Aorta (tissue), 5 donors: ENCODE results near the gene EPGN. TPM values are rescaled to one million over a fixed set of nuclear protein-coding genes. Genes with fewer than 3 reads are reported as not detected.
"Not testable (repeated sequence)": the region's sequence is repeated elsewhere in the genome, so short reads cannot be mapped to it uniquely, and the experiment has no call there.

Source experiments
- ATAC-seq: fragments of 200-7000 bp; cut with Tn5 transposase; one replicate; pipeline ENCODE4 v1.9.1; 2022; ENCODE audit warnings: moderate library complexity; ENCODE audit not compliant: low FRiP score
- DNase-seq, 2 donors: peaks; one replicate each; pipeline ENCODE4 v3.0.0-alpha.2; 2020
- H3K27ac ChIP-seq, 2 donors: one replicate each; pipeline ENCODE4 v1.5.1; 2013; ENCODE audit warnings: low read length in 2 of 2, mild to moderate bottlenecking in 2 of 2, moderate library complexity in 2 of 2, control low read depth in 1 of 2, inconsistent platforms in 1 of 2, low read depth in 1 of 2
- H3K27me3 ChIP-seq, 2 donors: one replicate each; pipeline ENCODE4 v1.6.1; 2013; ENCODE audit warnings: control low read depth in 1 of 2, low read length in 1 of 2, mild to moderate bottlenecking in 1 of 2, moderate library complexity in 1 of 2; ENCODE audit not compliant: insufficient read depth in 2 of 2, control insufficient read depth in 1 of 2
- H3K36me3 ChIP-seq, 2 donors: one replicate each; pipeline ENCODE4 v1.6.1; 2013; ENCODE audit warnings: control low read depth in 1 of 2, low read length in 1 of 2, mild to moderate bottlenecking in 1 of 2; ENCODE audit not compliant: insufficient read depth in 2 of 2, control insufficient read depth in 1 of 2
- H3K4me1 ChIP-seq, 2 donors: one replicate each; pipeline ENCODE4 v1.6.1; 2013; ENCODE audit warnings: low read length in 2 of 2, control low read depth in 1 of 2, mild to moderate bottlenecking in 1 of 2, moderate library complexity in 1 of 2; ENCODE audit not compliant: insufficient read depth in 2 of 2, control insufficient read depth in 1 of 2
- H3K4me3 ChIP-seq, 2 donors: one replicate each; pipeline ENCODE4 v1.5.1; 2013; ENCODE audit warnings: low read length in 2 of 2, control low read depth in 1 of 2, mild to moderate bottlenecking in 1 of 2
- H3K9me3 ChIP-seq: one replicate; pipeline ENCODE4 v1.6.1; 2013; ENCODE audit warnings: mild to moderate bottlenecking, low read length; ENCODE audit not compliant: control insufficient read depth
- WGBS, 2 donors: extraction: QIAGEN DNeasy Blood & Tissue Kit; methylation state at CpG; one replicate each; pipeline ENCODE4 v1.1.7; 2013; 5-methylcytosine and 5-hydroxymethylcytosine counted together
- intact Hi-C, 2 donors: fragments of 100-400 bp; cut with DNase I; formaldehyde crosslinking; loops; one replicate each; pipeline versions ENCODE4 v1.14.2 to v1.15.0; 2022
- polyA plus RNA-seq, 2 donors: library from polyadenylated mRNA; stranded (reverse); fragments of 200-250 nt; gene quantifications; one replicate each; pipeline ENCODE4 v1.2.3, GENCODE V29; 2013
- total RNA-seq, 2 donors: library from RNA; stranded (reverse); fragmentation: NEBNext Ultra II Directional; extraction: Animal tissue kit (Norgen Biotek cat#: 25700); gene quantifications; one replicate each; pipeline ENCODE4 v1.2.1, GENCODE V29; 2021
- donor health status: healthy with polysubstance abuse.
- donor health status: Bipolar disorder and iron deficiency.
- donor health status: DM: no; HTN: no; CAD: no.
- donor health status: DM: no; HTN: no; CAD: no.
- donor health status: DM: yes; HTN: yes; CAD: no.

Gene EPGN
- total and polyA plus RNA-seq, 4 donors: 1.6 to 7.1 TPM; not detected in 2

DNA sequence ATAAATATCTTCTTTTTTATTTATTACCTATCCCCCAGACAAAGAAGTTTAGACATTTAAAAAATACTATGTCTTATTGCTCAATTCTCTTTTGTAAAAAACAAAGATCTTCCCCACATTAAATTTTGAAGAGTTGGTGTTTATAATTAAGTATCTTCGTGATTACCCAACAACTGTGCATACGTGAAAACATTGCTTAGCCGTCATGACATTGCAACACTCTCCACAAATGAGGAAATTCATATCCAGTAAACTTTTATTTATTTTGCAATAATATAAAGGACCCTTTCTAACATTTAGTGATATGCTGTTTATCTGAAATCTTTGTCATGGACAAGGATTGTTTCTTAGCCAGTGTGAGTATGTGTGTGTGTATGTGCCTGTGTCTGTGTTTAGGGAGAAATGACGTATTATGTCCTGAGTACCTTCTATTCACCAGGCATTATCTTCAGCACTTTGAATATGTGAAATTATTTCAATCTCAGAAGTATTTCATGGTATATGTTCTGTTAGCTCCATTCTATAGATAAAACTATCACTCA, 30.6 kb downstream of the EPGN start:
- DNase-seq: no peak
- ATAC-seq: no peak
- H3K36me3 ChIP-seq: no peaks in the 10 kb centered on the region
- no peaks in the 10 kb centered on the region for H3K27me3 ChIP-seq
- 86 to 91% methylated on average over 4 of the region's 4 CpGs for WGBS, 2 donors
- H3K27ac ChIP-seq: no peak overlapping the region
- no peaks in the 10 kb centered on the region for H3K9me3 ChIP-seq
- H3K4me3 ChIP-seq: no peak overlapping the region
- intact Hi-C loops: no loop called here
- H3K4me1 ChIP-seq: no peaks in the 10 kb centered on the region

DNA sequence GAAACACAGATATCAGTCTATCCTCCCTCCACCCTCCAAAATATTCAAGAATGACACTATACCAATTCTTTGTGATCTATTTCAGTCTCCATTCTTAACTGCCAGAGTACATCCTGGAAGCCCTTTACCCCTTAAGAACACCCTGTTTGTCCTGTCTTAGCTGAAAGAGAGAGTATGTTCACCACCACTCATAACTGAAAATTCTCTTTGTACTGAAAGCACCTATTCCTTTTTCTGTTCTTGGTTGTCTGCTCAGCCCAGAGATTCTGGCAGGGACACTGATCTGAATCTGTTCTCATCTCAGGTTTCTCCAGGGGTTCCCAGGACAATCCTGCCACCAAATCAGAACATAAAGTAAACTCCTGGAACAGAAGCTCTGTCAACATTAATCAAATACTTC, 31.2 kb downstream of the EPGN start:
- H3K9me3 ChIP-seq: no peaks in the 10 kb centered on the region
- DNase-seq (no peak), ATAC-seq (no peak)
- intact Hi-C loops: no loop called here
- H3K4me3 ChIP-seq: no peak overlapping the region
- H3K27ac ChIP-seq: no peak overlapping the region
- no peaks in the 10 kb centered on the region for H3K36me3 ChIP-seq
- no peaks in the 10 kb centered on the region for H3K4me1 ChIP-seq
- no peaks in the 10 kb centered on the region for H3K27me3 ChIP-seq

DNA sequence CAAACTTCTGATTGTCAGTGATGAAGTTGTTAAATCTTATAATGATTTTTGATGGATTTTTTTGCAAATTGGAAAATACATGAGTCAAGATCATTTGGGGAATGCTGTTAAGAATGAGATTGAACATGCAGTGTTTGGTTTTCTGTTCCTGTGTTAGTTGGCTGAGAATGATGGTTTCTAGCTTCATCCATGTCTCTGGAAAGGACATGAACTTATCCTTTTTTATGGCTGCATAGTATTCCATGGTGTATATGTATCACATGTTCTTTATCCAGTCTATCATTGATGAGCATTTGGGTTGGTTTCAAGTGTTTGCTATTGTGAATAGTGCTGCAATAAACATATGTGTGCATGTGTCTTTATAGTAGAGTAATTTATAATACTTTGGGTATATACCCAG, 32.2 kb downstream of the EPGN start:
- H3K9me3 ChIP-seq, H3K27ac ChIP-seq, DNase-seq, H3K4me1 ChIP-seq, ATAC-seq, intact Hi-C loops, H3K27me3 ChIP-seq, H3K36me3 ChIP-seq, H3K4me3 ChIP-seq: not testable (repeated sequence)

DNA sequence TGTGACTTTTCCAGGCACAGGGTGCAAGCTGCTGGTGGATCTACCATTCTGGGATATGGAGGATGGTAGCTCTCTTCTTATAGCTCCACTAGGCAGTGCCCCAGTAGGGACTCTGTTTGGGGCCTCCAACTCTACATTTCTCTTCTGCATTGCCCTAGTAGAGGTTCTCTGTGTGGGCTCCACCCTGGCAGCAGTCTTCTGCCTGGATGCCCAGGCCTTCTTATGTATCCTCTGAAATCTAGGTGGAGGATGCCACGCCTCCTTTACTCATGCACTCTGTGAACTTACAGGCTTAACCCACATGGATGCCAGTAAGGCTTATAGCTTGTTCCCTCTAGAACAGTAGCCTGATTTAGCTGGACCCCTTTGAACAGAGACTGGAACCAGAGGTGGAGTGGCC, 35.8 kb downstream of the EPGN start:
- Histone ChIP-seq H3K9me3 (no peaks in the 10 kb centered on the region), H3K27ac (no peak overlapping the region), H3K36me3 (no peaks in the 10 kb centered on the region), H3K4me1 (no peaks in the 10 kb centered on the region), H3K4me3 (no peak overlapping the region), H3K27me3 (no peaks in the 10 kb centered on the region)
- 48 to 71% methylated on average over 1 of the region's 1 CpG for WGBS, 2 donors
- ATAC-seq (no peak), DNase-seq (no peak)
- intact Hi-C loops: no loop called here

DNA sequence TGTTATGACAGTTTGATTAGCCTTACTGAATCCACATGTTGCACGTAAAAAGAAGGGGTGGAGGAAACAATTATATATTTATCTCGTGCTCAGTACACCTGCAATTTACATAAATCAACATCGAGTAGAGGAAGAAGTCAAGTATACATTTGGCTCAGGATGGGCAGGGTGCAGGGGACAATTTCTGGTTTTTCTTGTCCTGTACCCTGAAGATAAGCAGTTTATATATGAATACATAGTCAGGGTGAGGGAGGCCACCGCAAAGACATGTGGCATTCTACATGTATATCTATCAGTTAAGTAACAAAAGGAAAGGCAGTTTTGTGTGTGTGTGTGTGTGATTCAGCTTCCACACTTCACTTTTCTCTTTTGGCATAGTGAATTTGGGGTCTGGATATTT, 45.6 kb downstream of the EPGN start:
- ATAC-seq (no peak), DNase-seq (no peak)
- H3K27ac ChIP-seq: no peak overlapping the region
- H3K4me3 ChIP-seq: no peak overlapping the region
- no peaks in the 10 kb centered on the region for H3K27me3 ChIP-seq
- intact Hi-C loops: no loop called here
- no peaks in the 10 kb centered on the region for H3K36me3 ChIP-seq
- H3K9me3 ChIP-seq: no peaks in the 10 kb centered on the region
- 82% methylated on average over 4 of the region's 4 CpGs for WGBS, 2 donors
- no peaks in the 10 kb centered on the region for H3K4me1 ChIP-seq

DNA sequence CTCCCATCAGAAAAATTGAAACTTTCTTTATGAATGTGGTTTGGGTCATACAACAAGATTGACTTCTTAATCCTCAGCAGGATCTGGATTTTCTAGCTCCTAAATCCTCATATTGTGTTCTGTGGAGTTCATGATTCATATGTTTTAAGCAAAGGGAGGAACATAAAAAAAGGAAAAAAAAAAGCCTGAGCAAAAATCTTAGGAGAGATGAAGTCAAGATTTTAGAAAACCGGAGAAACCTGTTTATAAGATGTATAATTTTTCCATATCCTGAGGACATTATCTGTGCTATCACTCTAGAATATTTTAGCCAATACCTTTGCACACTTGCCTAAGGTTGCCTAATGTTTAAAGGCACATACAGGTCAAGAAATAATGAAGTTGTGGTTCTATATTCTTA, 49.7 kb downstream of the EPGN start:
- DNase-seq (no peak), ATAC-seq (no peak)
- no peaks in the 10 kb centered on the region for H3K27me3 ChIP-seq
- no peak overlapping the region for H3K27ac ChIP-seq
- 89 to 90% methylated on average over 1 of the region's 1 CpG for WGBS, 2 donors
- H3K36me3 ChIP-seq: no peaks in the 10 kb centered on the region
- H3K9me3 ChIP-seq: no peaks in the 10 kb centered on the region
- H3K4me3 ChIP-seq: no peak overlapping the region
- no peaks in the 10 kb centered on the region for H3K4me1 ChIP-seq
- intact Hi-C loops: no loop called here

DNA sequence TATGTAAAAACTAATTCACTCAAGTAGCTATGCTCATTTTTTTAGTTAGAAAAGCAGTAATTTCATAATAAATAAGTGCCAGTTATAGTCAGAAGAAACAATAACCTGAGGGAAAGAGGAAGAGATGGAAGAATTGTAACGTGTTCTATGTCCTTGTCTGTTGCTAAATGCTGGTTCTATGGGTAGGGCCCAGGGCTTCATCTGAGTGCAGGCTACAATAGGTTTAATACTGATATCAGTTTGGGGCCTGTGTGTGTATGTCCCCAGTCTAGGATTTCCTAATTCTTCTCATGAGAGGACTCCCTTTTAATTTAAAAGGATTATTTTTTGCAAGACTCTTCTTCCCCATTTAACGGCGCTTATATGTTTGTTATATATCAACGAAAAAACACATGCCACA, 53.4 kb downstream of the EPGN start:
- Histone ChIP-seq H3K9me3 (no peaks in the 10 kb centered on the region), H3K4me3 (no peak overlapping the region), H3K27me3 (peaks cover 0 to 3% of the 10 kb centered on the region in 2 donors), H3K36me3 (no peaks in the 10 kb centered on the region), H3K4me1 (no peaks in the 10 kb centered on the region), H3K27ac (no peak overlapping the region)
- DNase-seq: no peak
- no peak for ATAC-seq
- intact Hi-C loops: no loop called here
- 72 to 86% methylated on average over 4 of the region's 4 CpGs for WGBS, 2 donors

DNA sequence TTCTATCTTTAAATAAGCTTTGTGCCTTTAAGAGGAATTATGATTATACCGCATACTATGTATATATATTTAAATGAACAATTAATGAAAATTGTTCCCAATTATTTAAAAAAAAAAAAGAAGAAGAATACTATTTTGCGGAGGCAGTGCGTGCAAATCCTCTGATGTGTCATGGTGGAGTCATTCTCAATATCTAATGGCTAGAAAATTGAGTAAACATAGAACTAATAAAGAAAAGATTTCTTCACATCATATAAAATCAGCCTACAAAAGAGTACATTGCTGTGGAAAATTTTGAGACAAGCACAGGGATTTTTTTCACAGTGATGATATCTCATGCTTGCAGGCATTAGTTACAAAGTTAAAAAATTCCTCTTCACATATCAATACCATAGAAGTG, 54.1 kb downstream of the EPGN start:
- intact Hi-C loops: no loop called here

DNA sequence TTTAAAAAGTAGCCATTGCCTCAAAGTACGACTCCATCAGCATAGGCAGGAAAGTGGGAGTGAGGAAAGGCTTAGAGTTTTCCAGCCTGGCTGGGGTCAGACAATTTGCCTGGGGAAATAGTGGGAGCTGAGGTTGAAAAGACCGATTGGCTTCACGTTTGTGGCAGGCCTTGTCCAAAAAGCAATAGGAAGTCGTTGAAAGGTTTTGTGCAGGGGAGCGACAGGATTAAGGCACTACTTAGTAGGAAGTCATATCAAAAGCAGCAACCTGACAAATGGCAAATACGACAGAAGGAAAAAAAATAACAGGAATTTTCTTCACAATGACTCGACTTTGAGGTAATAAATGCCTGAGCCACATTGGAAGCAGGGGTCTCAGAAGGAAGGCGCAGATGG, 56.0 kb downstream of the EPGN start:
- peaks cover 0 to 3% of the 10 kb centered on the region in 2 donors for H3K27me3 ChIP-seq
- WGBS, 2 donors: 39 to 55% methylated on average over 8 of the region's 8 CpGs
- H3K9me3 ChIP-seq: no peaks in the 10 kb centered on the region
- H3K27ac ChIP-seq: no peak overlapping the region
- H3K4me3 ChIP-seq: no peak overlapping the region
- intact Hi-C loops: no loop called here
- H3K36me3 ChIP-seq: no peaks in the 10 kb centered on the region
- H3K4me1 ChIP-seq: no peaks in the 10 kb centered on the region
- DNase-seq (no peak), ATAC-seq (no peak)

More for the DNA sequence above, 54.1 kb downstream of the EPGN start:
- Histone ChIP-seq H3K36me3 (no peaks in the 10 kb centered on the region), H3K9me3 (no peaks in the 10 kb centered on the region), H3K27me3 (peaks cover 0 to 3% of the 10 kb centered on the region in 2 donors), H3K4me3 (no peak overlapping the region), H3K4me1 (no peaks in the 10 kb centered on the region), H3K27ac (no peak overlapping the region)
- ATAC-seq (no peak), DNase-seq (no peak)
- WGBS, 2 donors: 96 to 97% methylated on average over 3 of the region's 3 CpGs
